Endothelial cell of umbilical vein (primary cell): Measurements from ENCODE around the gene EVC. TPM values are rescaled to one million over a fixed set of nuclear protein-coding genes. Genes with fewer than 3 reads are reported as not detected.

Source experiments
- BruUV-seq: library from RNA; stranded (reverse); fragments of 400-500 nt; replicated peaks from 2 replicates; lab custom pipeline; 2021; lab: Mats Ljungman, UMichigan
- CTCF ChIA-PET: fragments of 300-600, 350-600 bp; sonication (Branson Sonifier 250); formaldehyde crosslinking; loops from one replicate; lab custom pipeline; 2021; ENCODE audit warnings: antibody characterized with exemption, inconsistent platforms; lab: Charles Lee
- POLR2A ChIA-PET: fragments of 300-600, 350-600 bp; sonication (Branson Sonifier 250); formaldehyde crosslinking; loops from one replicate; lab custom pipeline; 2021; ENCODE audit warnings: antibody characterized with exemption, inconsistent platforms; lab: Charles Lee
- DNase-seq: peaks from one replicate; pipeline ENCODE4 v3.0.0-alpha.2; 2011; ENCODE audit warnings: low read depth, low spot score
- FAIRE-seq: peaks from 2 replicates; lab custom pipeline; 2011; peaks lifted over from hg19 to GRCh38; lab: Jason Lieb, UNC
- H2AFZ ChIP-seq: 2 replicates; pipeline ENCODE4 v1.6.0; 2012; ENCODE audit warnings: low read depth, low read length, control low read depth, inconsistent platforms
- H3K27ac ChIP-seq: 2 replicates; pipeline ENCODE4 v1.5.1; 2011; ENCODE audit warnings: low read depth, mild to moderate bottlenecking, control low read depth, low read length, moderate library complexity; ENCODE audit not compliant: insufficient read depth
- H3K27me3 ChIP-seq, 2 experiments: 2 replicates each; pipeline versions ENCODE4 v1.6.0 to v1.6.1; 2011; ENCODE audit warnings: low read length in 2 of 2, mixed read lengths in 1 of 2; ENCODE audit not compliant: control insufficient read depth in 2 of 2, insufficient read depth in 2 of 2
- H3K36me3 ChIP-seq, 2 experiments: 2 replicates in 1 of 2; 3 replicates in 1 of 2; pipeline ENCODE4 v1.5.1; 2011; ENCODE audit warnings: low read length in 2 of 2, mild to moderate bottlenecking in 1 of 2, moderate library complexity in 1 of 2; ENCODE audit not compliant: control insufficient read depth in 2 of 2, insufficient read depth in 2 of 2; ENCODE audit errors: extremely low read depth in 1 of 2
- H3K4me1 ChIP-seq: 3 replicates; pipeline ENCODE4 v1.5.1; 2011; ENCODE audit warnings: mild to moderate bottlenecking, low read length; ENCODE audit not compliant: control insufficient read depth, insufficient read depth; ENCODE audit errors: extremely low read depth
- H3K4me2 ChIP-seq: 2 replicates; pipeline ENCODE4 v1.6.1; 2011; ENCODE audit warnings: low read length, control low read depth, mixed read lengths; ENCODE audit not compliant: insufficient read depth
- H3K4me3 ChIP-seq, 3 experiments: fragments of 200-600 bp in 1 of 3; sonication (generic), shearing (Covaris generic) in 1 of 3; replicated peaks in 1 of 3; 2 replicates each; pipeline ENCODE4 v1.5.1; 2011 to 2016; ENCODE audit warnings: control low read depth in 3 of 3, low read length in 3 of 3, mild to moderate bottlenecking in 2 of 3, inconsistent platforms in 1 of 3, low read depth in 1 of 3, moderate library complexity in 1 of 3; ENCODE audit not compliant: insufficient read depth in 1 of 3
- H3K79me2 ChIP-seq: 2 replicates; pipeline ENCODE4 v1.6.0; 2012; ENCODE audit warnings: low read length, inconsistent platforms; ENCODE audit not compliant: control insufficient read depth, insufficient read depth
- H3K9ac ChIP-seq: replicated peaks from 2 replicates; pipeline ENCODE3; 2011; ENCODE audit warnings: low read length, control low read depth; ENCODE audit not compliant: insufficient read depth; ENCODE audit errors: extremely low read depth
- H3K9me1 ChIP-seq: replicated peaks from 3 replicates; pipeline ENCODE4 v1.6.0; 2011; ENCODE audit warnings: mild to moderate bottlenecking, low read length; ENCODE audit not compliant: control insufficient read depth, insufficient read depth; ENCODE audit errors: extremely low read depth
- H3K9me3 ChIP-seq: replicated peaks from 2 replicates; pipeline ENCODE4 v1.5.1; 2012; ENCODE audit warnings: low read length, inconsistent platforms; ENCODE audit not compliant: control insufficient read depth, insufficient read depth
- H4K20me1 ChIP-seq: replicated peaks from 2 replicates; pipeline ENCODE3; 2011; ENCODE audit warnings: mild to moderate bottlenecking, low read length; ENCODE audit not compliant: control insufficient read depth, insufficient read depth; ENCODE audit errors: extremely low read depth
- EZH2 ChIP-seq: IDR thresholded peaks from 2 replicates; pipeline ENCODE4 v1.6.1; 2012; ENCODE audit warnings: borderline replicate concordance, low read depth, mild to moderate bottlenecking, moderate library complexity, low read length, inconsistent platforms; ENCODE audit not compliant: severe bottlenecking
- FOS ChIP-seq: IDR thresholded peaks from 2 replicates; pipeline ENCODE4 v1.6.1; 2011; ENCODE audit warnings: mild to moderate bottlenecking, low read length, moderate library complexity, borderline replicate concordance; ENCODE audit not compliant: insufficient read depth
- GATA2 ChIP-seq: IDR thresholded peaks from 2 replicates; pipeline ENCODE4 v1.7.0; 2011; ENCODE audit warnings: low read depth, mild to moderate bottlenecking, moderate library complexity, mixed read lengths, low read length; ENCODE audit not compliant: insufficient read length, insufficient read depth
- JUN ChIP-seq: IDR thresholded peaks from 2 replicates; pipeline ENCODE4 v1.6.1; 2011; ENCODE audit warnings: borderline replicate concordance, low read depth; ENCODE audit not compliant: insufficient read length, insufficient read depth
- MYC ChIP-seq: IDR thresholded peaks from one replicate; pipeline ENCODE4 v1.6.1; 2011; ENCODE audit warnings: mild to moderate bottlenecking, low read depth, low read length
- POLR2A ChIP-seq: IDR thresholded peaks from 2 replicates; pipeline ENCODE4 v1.6.1; 2012; ENCODE audit warnings: low read depth, mild to moderate bottlenecking, control low read depth, low read length
- POLR2AphosphoS5 ChIP-seq: IDR thresholded peaks from 2 replicates; pipeline ENCODE4 v1.6.1; 2012; ENCODE audit warnings: low read depth, mild to moderate bottlenecking, control low read depth, low read length, moderate library complexity; ENCODE audit not compliant: insufficient read depth
- dilution Hi-C: fragments of 300-500 bp; cut with MboI; formaldehyde crosslinking; loops from one replicate; pipeline ENCODE4 v1.15.0; 2019; ENCODE audit warnings: low sequenced_read_pairs; ENCODE audit not compliant: extremely low pct_ligation_motif_present
- intact Hi-C: fragments of 100-400 bp; cut with micrococcal nuclease; formaldehyde crosslinking; loops from one replicate; pipeline ENCODE4 v1.10.0; 2022
- polyA plus RNA-seq, 4 experiments: library from polyadenylated mRNA; depleted of rRNA in 3 of 4; stranded (reverse) in 3 of 4; unstranded in 1 of 4; fragments of >200 nt; gene quantifications; 2 replicates each; pipeline versions ENCODE4 v1.2.1 to v1.2.3, GENCODE V29; 2011 to 2012; ENCODE audit warnings: missing spikeins in 1 of 4
- total RNA-seq: library from RNA; stranded (reverse); gene quantifications from 2 replicates; pipeline ENCODE4 v1.2.3, GENCODE V29; 2021
- TF ChIP-seq, protein P1 (sequence below): IDR thresholded peaks from 2 replicates; pipeline ENCODE4 v1.6.1; 2011; ENCODE audit not compliant: insufficient read depth, insufficient read length
- TF ChIP-seq, protein P2 (sequence below), 2 donors: IDR thresholded peaks; 1 replicate in 1 of 2; 2 replicates in 1 of 2; pipeline ENCODE4 v1.5.1; 2011; ENCODE audit warnings: low read length in 2 of 2, mild to moderate bottlenecking in 2 of 2, moderate library complexity in 2 of 2, control low read depth in 1 of 2, inconsistent platforms in 1 of 2, low read depth in 1 of 2; ENCODE audit not compliant: insufficient read depth in 1 of 2; ENCODE audit errors: extremely low read depth in 1 of 2

The EVC gene
- total and polyA plus RNA-seq, 2 donors (not counting 3 experiments of a cell fraction or from before 2014, with no cell fraction given), result 6.3 to 31.6 TPM

DNA sequence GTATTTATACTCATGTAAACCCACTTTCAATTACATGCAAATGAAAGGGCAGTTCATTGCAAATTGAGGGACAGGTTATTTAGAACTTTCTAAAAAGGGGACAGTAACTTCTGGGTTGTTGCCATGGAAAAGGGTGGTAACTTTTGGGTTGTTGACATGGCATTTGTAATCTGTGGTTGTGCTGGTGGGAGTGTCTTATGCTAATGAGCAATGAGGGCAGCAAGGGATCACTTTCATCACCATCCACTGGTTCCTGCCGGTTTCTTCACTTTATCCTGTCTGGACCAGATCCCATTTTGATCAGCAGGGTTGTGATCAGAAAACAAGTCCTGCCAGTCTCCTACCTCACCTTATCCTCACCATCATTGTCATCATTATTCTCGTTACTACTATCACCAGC lies 32.0 kb downstream of the EVC start:
- no peaks in the 10 kb centered on the region for H3K9me1 ChIP-seq
- peaks cover 22% of the 10 kb centered on the region for H3K4me1 ChIP-seq
- ChIA-PET POLR2A (no interaction called here), CTCF (no interaction called here)
- TF ChIP-seq EZH2 (no peak), JUN (no peak), GATA2 (no peak), POLR2A (no peak), MYC (no peak), FOS (no peak), POLR2AphosphoS5 (no peak)
- TF ChIP-seq, protein P1, sequence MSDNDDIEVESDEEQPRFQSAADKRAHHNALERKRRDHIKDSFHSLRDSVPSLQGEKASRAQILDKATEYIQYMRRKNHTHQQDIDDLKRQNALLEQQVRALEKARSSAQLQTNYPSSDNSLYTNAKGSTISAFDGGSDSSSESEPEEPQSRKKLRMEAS, result no peak
- TF ChIP-seq, protein P2, sequence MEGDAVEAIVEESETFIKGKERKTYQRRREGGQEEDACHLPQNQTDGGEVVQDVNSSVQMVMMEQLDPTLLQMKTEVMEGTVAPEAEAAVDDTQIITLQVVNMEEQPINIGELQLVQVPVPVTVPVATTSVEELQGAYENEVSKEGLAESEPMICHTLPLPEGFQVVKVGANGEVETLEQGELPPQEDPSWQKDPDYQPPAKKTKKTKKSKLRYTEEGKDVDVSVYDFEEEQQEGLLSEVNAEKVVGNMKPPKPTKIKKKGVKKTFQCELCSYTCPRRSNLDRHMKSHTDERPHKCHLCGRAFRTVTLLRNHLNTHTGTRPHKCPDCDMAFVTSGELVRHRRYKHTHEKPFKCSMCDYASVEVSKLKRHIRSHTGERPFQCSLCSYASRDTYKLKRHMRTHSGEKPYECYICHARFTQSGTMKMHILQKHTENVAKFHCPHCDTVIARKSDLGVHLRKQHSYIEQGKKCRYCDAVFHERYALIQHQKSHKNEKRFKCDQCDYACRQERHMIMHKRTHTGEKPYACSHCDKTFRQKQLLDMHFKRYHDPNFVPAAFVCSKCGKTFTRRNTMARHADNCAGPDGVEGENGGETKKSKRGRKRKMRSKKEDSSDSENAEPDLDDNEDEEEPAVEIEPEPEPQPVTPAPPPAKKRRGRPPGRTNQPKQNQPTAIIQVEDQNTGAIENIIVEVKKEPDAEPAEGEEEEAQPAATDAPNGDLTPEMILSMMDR (IDR thresholded peaks at IDR 0.05; ENCODE audit: extremely low read depth in 1 of 2, insufficient read depth in 1 of 2, low read depth in 1 of 2, low read length in 2 of 2), result no peak
- H3K36me3 ChIP-seq, result peaks cover 3 to 5% of the 10 kb centered on the region in 2 experiments
- FAIRE-seq, result no peak
- no peak overlapping the region for H3K4me3 ChIP-seq
- H3K9ac ChIP-seq, result no peak overlapping the region
- H4K20me1 ChIP-seq, result no peaks in the 10 kb centered on the region
- intact Hi-C loops, result no loop called here
- no peak overlapping the region for H3K27ac ChIP-seq
- no peak for DNase-seq
- no peaks in the 10 kb centered on the region for H3K79me2 ChIP-seq
- no peak overlapping the region for H3K4me2 ChIP-seq
- no peaks in the 10 kb centered on the region for H3K27me3 ChIP-seq
- no peak overlapping the region for H2AFZ ChIP-seq
- H3K9me3 ChIP-seq, result no peaks in the 10 kb centered on the region
- BruUV-seq, result no TSS peak
- dilution Hi-C loops, result no loop called here
